ENCODE measurements around the gene ARAP2.

Gene ARAP2

GRCh38 chr4:36244257-36245082 is at the start of gene ARAP2:
ARAP2 (minus strand) TSS chr4:36244514; CDS start chr4:36229486, 15,028 bp downstream.
- peak; percentile 87 for DNase-seq (ENCODE audit: low spot score)
- TF ChIP-seq CTCF (IDR thresholded peaks at IDR 0.05; ENCODE audit: extremely low read depth, missing control alignments): no peak

GRCh38 chr4:36292556-36293188 is 48.4 kb upstream of the ARAP2 start:
- DNase-seq (ENCODE audit: low spot score): no peak
- no peak for TF ChIP-seq CTCF (IDR thresholded peaks at IDR 0.05; ENCODE audit: extremely low read depth, missing control alignments)

GRCh38 chr4:36290641-36291040 is 46.3 kb upstream of the ARAP2 start:
- TF ChIP-seq CTCF (IDR thresholded peaks at IDR 0.05; ENCODE audit: extremely low read depth, missing control alignments): no peak
- DNase-seq (ENCODE audit: low spot score): no peak

GRCh38 chr4:36288731-36289426 is 44.6 kb upstream of the ARAP2 start:
- no peak for TF ChIP-seq CTCF (IDR thresholded peaks at IDR 0.05; ENCODE audit: extremely low read depth, missing control alignments)
- no peak for DNase-seq (ENCODE audit: low spot score)

DNA sequence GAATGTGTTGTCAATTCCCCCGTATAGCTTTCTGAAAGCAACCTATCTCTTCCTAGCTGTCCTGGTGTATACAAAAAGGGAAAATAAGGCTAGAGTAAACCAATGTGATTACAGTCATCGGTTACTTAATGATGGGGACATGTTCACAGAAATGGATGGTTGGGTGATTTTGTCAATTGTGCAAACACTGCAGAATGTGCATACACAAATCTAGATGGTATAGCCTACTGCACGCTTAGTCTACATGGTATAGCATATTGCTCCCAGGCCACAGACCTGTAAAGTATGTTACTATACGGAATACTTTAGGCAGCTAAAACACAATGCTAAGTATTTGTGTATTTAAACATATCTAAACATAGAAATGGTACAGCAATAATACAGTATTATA is 42.2 kb upstream of the ARAP2 start:
- no peak for TF ChIP-seq CTCF (IDR thresholded peaks at IDR 0.05; ENCODE audit: extremely low read depth, missing control alignments)
- no peak for DNase-seq (ENCODE audit: low spot score)

DNA sequence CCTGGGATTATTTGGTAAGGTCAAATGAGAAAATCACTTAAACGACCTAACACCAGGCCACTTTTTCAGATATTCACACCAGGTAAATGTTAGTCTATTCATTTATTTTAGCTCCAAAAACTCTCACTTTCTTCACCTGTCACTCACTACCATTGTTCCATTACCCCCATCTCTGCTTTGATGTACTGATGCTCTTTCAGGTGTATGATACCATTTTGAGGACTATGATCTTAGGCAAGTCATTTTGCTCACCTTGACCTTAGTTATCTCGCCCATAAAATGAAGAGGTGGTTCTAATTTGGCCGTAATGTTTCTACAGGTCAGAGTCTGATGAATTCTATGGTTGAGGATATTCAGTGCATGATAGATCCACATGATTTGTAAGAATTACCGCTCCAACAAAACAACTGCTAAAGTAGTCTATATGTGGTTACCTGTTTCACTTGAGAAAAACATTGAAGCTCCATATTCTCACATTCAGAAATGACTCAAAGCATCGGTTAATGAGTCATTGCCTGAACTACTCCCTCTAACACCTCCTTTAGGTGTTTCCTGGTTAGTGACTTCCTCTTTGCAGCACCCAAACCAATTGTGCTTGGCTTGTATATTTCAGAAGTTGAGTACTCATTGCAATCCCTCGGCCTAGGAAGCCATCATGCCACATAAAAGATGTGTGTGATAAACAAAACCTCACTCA is 41.6 kb upstream of the ARAP2 start:
- peak; percentile 60 for DNase-seq (ENCODE audit: low spot score)
- TF ChIP-seq CTCF (IDR thresholded peaks at IDR 0.05; ENCODE audit: extremely low read depth, missing control alignments): no peak
